ENCODE data around the gene RCL1.
"Not testable (repeated sequence)": the region's sequence is repeated elsewhere in the genome, so short reads cannot be mapped to it uniquely, and the experiment has no call there.

The RCL1 gene

GRCh38 chr9:4783191-4783590, 9.6 kb upstream of the RCL1 start:
- DNase-seq (ENCODE audit: low spot score): not testable (repeated sequence)

DNA sequence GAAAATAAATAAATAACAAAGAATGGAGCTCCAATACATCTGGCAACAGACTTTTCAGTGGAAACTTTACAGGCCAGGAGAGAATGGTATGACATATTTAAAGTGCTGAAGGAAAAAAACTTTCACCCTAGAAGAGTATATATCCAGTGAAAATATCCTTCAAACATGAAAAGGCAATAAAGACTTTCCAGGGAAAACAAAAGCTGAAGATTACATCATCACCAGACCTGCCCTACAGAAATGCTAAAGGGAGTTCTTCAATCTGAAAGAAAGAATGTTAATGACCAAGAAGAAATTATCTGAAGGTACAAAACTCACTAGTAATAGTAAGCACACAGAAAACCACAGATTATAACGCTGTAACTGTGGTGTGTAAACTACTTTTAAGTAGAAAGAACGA, 8.3 kb upstream of the RCL1 start:
- no peak for DNase-seq (ENCODE audit: low spot score)

- no peak for DNase-seq (ENCODE audit: low spot score)
These were observed 6.1 kb upstream of the RCL1 start for GRCh38 chr9:4786599-4786998.

DNA sequence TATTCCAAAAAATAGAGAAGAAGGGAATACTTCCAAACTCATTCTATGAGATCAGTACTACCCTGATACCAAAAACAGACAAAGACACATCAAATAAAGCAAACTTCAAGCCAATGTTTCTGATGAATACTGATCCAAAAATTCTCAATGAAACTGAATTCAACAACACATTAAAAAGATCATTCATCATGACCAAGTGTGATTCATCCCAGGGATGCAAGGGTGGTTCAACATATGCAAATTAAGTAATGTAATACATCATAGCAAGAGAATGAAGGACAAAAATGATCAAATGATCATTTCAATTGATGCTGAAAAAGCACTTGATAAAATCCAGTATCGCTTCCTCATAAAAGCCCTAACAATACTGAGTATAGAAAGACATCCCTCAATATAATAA, 4.9 kb upstream of the RCL1 start:
- DNase-seq (ENCODE audit: low spot score): no peak

GRCh38 chr9:4788703-4789102, 4.0 kb upstream of the RCL1 start:
- DNase-seq (ENCODE audit: low spot score): no peak

DNA sequence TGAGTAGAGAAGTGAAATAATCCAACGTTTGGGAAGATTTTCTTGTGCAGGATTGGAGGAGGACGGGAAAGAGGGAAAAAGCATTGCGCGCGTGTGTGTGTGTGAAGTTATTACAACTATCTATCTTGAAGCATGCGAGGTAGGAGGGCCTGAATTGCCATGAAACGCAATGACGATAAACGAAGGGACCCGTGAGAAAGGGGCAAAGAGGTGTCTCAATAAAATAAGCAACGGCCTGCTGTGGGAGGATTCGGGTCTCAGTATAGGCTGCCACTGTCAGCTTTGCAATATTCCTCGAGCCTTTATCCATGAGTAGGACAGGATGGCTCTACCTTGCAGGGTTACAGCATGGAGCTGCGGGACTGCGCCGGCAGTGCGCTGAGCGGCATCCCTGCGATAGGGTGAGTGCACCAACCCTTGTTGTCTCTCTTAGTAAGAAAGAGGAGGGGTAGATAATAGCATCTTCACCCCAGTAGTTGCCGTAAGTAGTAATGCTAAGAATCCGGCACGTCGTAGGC, 631 bp upstream of the RCL1 start:
- no peak for DNase-seq (ENCODE audit: low spot score)

DNA sequence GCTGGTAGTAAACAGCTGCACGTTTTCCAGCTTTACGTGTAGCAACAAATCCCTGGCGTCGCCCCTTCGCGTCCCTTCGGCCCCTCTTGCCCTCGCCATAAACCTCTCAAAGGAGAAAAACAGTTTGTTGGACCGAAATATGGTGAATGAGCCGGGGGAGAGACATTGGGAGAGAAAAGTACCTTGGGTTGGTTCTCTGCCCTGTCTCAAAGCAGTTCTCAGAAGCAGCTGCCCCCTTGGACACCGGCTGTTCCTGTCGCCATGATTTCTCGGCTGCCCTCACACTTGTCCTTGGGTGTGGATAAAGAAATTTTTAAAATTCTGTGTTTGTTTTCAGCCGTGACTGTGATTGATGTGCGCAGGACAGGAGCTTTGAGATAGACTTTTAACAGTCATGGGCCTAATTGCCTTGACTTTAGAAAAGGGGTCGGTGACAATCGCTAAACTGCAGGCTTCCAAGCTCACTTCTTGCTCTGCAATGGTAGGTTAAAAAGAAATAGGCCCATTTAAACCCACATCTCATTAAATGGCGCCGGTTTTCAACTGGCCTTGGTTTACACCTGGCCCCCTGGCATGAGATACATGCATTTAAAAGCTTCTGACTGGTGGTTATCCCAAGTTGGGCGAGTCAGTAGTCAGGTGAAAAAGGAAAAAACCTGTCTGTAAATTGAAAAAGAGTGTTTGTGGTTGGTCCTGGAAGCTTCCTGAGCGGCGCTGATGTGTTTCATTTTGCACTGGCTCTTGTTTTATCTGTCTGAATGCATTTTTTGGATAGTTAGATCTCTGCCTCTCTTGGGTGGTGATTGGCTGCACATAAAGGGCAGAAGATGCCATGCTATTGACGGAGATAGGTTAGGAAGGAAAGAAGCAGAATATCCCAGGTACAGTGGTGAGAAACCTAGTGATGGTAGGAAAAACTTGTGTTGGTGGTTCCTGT, 983 bp downstream of the RCL1 start:
- no peak for DNase-seq (ENCODE audit: low spot score)

- no peak for DNase-seq (ENCODE audit: low spot score)
These were observed 1.9 kb downstream of the RCL1 start for GRCh38 chr9:4794691-4795090.

GRCh38 chr9:4795108-4795507, 2.4 kb downstream of the RCL1 start:
- DNase-seq (ENCODE audit: low spot score): not testable (repeated sequence)

DNA sequence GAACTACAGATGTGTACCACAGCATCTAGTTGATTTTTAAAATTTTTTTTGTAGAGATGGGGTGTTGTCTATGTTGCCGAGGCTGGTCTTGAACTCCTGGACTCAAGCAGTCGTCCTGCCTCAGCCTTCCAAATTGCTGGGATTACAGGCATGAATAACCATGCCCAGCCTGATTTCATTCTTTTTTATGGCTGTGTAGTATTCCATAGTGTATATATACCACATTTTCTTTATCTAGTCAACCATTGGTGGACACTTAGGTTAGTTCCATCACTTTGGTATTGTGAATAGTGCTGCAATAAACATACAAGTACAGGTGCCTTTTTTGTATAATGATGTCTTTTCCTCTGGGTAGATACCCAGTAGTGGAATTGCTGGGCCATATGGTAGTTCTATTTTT, 3.8 kb downstream of the RCL1 start:
- no peak for DNase-seq (ENCODE audit: low spot score)

- peak; percentile 52 for DNase-seq (ENCODE audit: low spot score)
These were observed 4.5 kb downstream of the RCL1 start for GRCh38 chr9:4796988-4797853.

- no peak for DNase-seq (ENCODE audit: low spot score)
These were observed 5.1 kb downstream of the RCL1 start for GRCh38 chr9:4797854-4798150.

GRCh38 chr9:4798281-4799032, 5.7 kb downstream of the RCL1 start:
- no peak for DNase-seq (ENCODE audit: low spot score)

- DNase-seq (ENCODE audit: low spot score): no peak
These were observed 6.3 kb downstream of the RCL1 start for GRCh38 chr9:4799033-4799430.

GRCh38 chr9:4799775-4800174, 7.0 kb downstream of the RCL1 start:
- DNase-seq (ENCODE audit: low spot score): no peak

DNA sequence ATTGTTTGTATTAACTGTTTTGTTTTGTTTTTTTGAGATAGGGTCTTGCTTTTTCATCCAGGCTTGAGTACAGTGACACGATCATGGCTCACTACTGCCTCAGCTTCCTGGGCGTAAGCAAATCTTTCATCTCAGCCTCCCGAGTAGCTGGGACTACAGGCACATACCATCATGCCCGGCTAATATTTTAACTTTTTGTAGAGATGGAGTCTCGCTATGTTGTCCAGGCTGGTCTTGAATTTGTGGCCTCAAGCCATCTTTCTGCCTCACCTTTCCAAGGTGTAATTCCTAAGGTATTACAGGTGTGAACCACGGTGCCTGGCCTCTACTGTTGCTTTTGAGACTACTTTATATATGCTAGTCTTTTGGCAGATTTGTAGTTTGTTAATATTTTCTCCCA, 8.4 kb downstream of the RCL1 start:
- DNase-seq (ENCODE audit: low spot score): no peak

- no peak for DNase-seq (ENCODE audit: low spot score)
These were observed 11.2 kb downstream of the RCL1 start for GRCh38 chr9:4803670-4804530.

GRCh38 chr9:4804531-4805016, 11.8 kb downstream of the RCL1 start:
- no peak for DNase-seq (ENCODE audit: low spot score)

- no peak for DNase-seq (ENCODE audit: low spot score)
These were observed 12.6 kb downstream of the RCL1 start for GRCh38 chr9:4805191-4805918.

GRCh38 chr9:4810565-4810964, 17.8 kb downstream of the RCL1 start:
- no peak for DNase-seq (ENCODE audit: low spot score)
